Measurements from ENCODE around the gene HELB.
"Not testable (repeated sequence)": the region's sequence is repeated elsewhere in the genome, so short reads cannot be mapped to it uniquely, and the experiment has no call there.

Gene HELB

GRCh38 chr12:66303316-66303804 is 1.1 kb downstream of the HELB start:
- not testable (repeated sequence) for DNase-seq (ENCODE audit: low read depth, low spot score)

- no peak for DNase-seq (ENCODE audit: low read depth, low spot score)
Observed at GRCh38 chr12:66304296-66304900, 2.1 kb downstream of the HELB start.

GRCh38 chr12:66309606-66310005 is 7.3 kb downstream of the HELB start:
- no peak for DNase-seq (ENCODE audit: low read depth, low spot score)

GRCh38 chr12:66312189-66312588 is 9.9 kb downstream of the HELB start:
- DNase-seq (ENCODE audit: low read depth, low spot score) = no peak

- no peak for DNase-seq (ENCODE audit: low read depth, low spot score)
Observed at GRCh38 chr12:66314278-66314677, 12.0 kb downstream of the HELB start.

GRCh38 chr12:66319266-66319954 is 17.1 kb downstream of the HELB start:
- DNase-seq (ENCODE audit: low read depth, low spot score) = no peak

- no peak for DNase-seq (ENCODE audit: low read depth, low spot score)
Observed at GRCh38 chr12:66320996-66321395, 18.7 kb downstream of the HELB start.

- DNase-seq (ENCODE audit: low read depth, low spot score) = no peak
Observed at GRCh38 chr12:66321435-66321834, 19.1 kb downstream of the HELB start.

GRCh38 chr12:66323017-66323416 is 20.7 kb downstream of the HELB start:
- no peak for DNase-seq (ENCODE audit: low read depth, low spot score)

- DNase-seq (ENCODE audit: low read depth, low spot score) = no peak
Observed at GRCh38 chr12:66329941-66330340, 27.6 kb downstream of the HELB start.

- DNase-seq (ENCODE audit: low read depth, low spot score) = no peak
Observed at GRCh38 chr12:66331016-66331415, 28.7 kb downstream of the HELB start.

GRCh38 chr12:66331814-66332213 is 29.5 kb downstream of the HELB start:
- DNase-seq (ENCODE audit: low read depth, low spot score) = no peak

- no peak for DNase-seq (ENCODE audit: low read depth, low spot score)
Observed at GRCh38 chr12:66335746-66336145, 33.5 kb downstream of the HELB start.

GRCh38 chr12:66337381-66338010 is 35.2 kb downstream of the HELB start:
- DNase-seq (ENCODE audit: low read depth, low spot score) = no peak

- DNase-seq (ENCODE audit: low read depth, low spot score) = no peak
Observed at GRCh38 chr12:66340131-66340530, 37.8 kb downstream of the HELB start.

- no peak for DNase-seq (ENCODE audit: low read depth, low spot score)
Observed at GRCh38 chr12:66341126-66341525, 38.8 kb downstream of the HELB start.

GRCh38 chr12:66345212-66345611 is 42.9 kb downstream of the HELB start:
- DNase-seq (ENCODE audit: low read depth, low spot score) = no peak

- no peak for DNase-seq (ENCODE audit: low read depth, low spot score)
Observed at GRCh38 chr12:66345956-66346355, 43.7 kb downstream of the HELB start.

GRCh38 chr12:66351301-66351700 is 49.0 kb downstream of the HELB start:
- no peak for DNase-seq (ENCODE audit: low read depth, low spot score)

- DNase-seq (ENCODE audit: low read depth, low spot score) = peak; percentile 73
Observed at GRCh38 chr12:66352197-66352596, 49.9 kb downstream of the HELB start.

- DNase-seq (ENCODE audit: low read depth, low spot score) = no peak
Observed at GRCh38 chr12:66352899-66353298, 50.6 kb downstream of the HELB start.

GRCh38 chr12:66354291-66354690 is 52.0 kb downstream of the HELB start:
- no peak for DNase-seq (ENCODE audit: low read depth, low spot score)

GRCh38 chr12:66359300-66359699 is 57.0 kb downstream of the HELB start:
- no peak for DNase-seq (ENCODE audit: low read depth, low spot score)

All from iPS DF 19.7 (cell line).